Measurements from ENCODE around the gene NSMCE1. TPM values are rescaled to one million over a fixed set of nuclear protein-coding genes. Genes with fewer than 3 reads are reported as not detected.

Gene NSMCE1
- total and polyA plus RNA-seq, 2 of the 8 experiments (the other 6 are each of a cell fraction or from before 2014, with no cell fraction given), result 8.1 to 16.6 TPM

DNA sequence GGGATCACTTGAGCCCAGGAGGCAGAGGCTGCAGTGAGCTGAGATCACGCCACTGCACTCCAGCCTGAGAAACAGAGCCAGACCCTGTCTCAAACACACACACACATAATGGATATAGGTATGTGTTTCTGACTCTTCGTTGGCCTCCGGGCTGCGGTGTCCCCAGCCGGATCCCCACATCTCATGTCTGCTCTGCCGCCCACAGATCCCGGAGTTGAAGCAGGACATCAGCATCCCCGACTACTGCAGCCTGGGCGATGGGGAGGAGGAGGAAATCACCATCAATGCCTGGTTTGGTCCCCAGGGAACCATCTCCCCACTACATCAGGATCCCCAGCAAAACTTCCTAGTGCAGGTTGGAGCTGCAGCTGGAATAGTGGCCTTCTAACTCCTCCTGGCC is 49.8 kb downstream of the NSMCE1 start:
- Histone ChIP-seq H4K91ac (replicated peaks; ENCODE audit: insufficient read length, low read length) (no peak overlapping the region), H3K14ac (ENCODE audit: insufficient read length) (no peak overlapping the region), H3K4me1 (replicated peaks in 1 of 4; ENCODE audit: control insufficient read depth in 3 of 4, insufficient read depth in 4 of 4, low read length in 3 of 4) (no peaks in the 10 kb centered on the region), H2AK5ac (ENCODE audit: low read depth, low read length) (no peak overlapping the region), H3K36me3 (ENCODE audit: control insufficient read depth in 2 of 4, insufficient read depth in 4 of 4, low read length in 3 of 4) (peaks cover 0 to 5% (median 0%) of the 10 kb centered on the region in 4 experiments; a peak in 1 of 8 replicates), H3K23me2 (ENCODE audit: low read depth, low read length) (no peaks in the 10 kb centered on the region), H2BK20ac (ENCODE audit: low read length) (no peak overlapping the region), H3K4ac (replicated peaks; ENCODE audit: insufficient read length, low read depth, low read length) (no peak overlapping the region), H2BK120ac (replicated peaks; ENCODE audit: low read depth, low read length) (no peak overlapping the region), H3K79me1 (ENCODE audit: low read depth, low read length) (0 out of 2 replicates have a peak, but pooled peaks cover 3% of the 10 kb centered on the region), H3K4me3 (ENCODE audit: extremely low read depth in 1 of 4, insufficient read depth in 2 of 4, low read depth in 3 of 4, low read length in 4 of 4) (no peak overlapping the region), H3K27ac (ENCODE audit: low read depth, low read length) (no peak overlapping the region), H2BK5ac (ENCODE audit: low read depth, low read length) (no peak overlapping the region), H3K56ac (replicated peaks; ENCODE audit: insufficient read length, low read depth, low read length) (no peak overlapping the region), H3K18ac (ENCODE audit: extremely low read depth, low read length) (no peak overlapping the region), H4K5ac (ENCODE audit: insufficient read length, low read depth, low read length) (no peak overlapping the region), H2BK12ac (ENCODE audit: low read depth, low read length) (no peak overlapping the region), H3K79me2 (ENCODE audit: control insufficient read depth in 1 of 2, insufficient read depth in 2 of 2, low read length in 2 of 2) (no peaks in the 10 kb centered on the region), H2BK15ac (ENCODE audit: low read length) (no peak overlapping the region), H3K4me2 (ENCODE audit: insufficient read depth in 1 of 2, low read depth in 2 of 2, low read length in 2 of 2) (no peak overlapping the region), H3K23ac (ENCODE audit: insufficient read length) (no peak overlapping the region), H3K27me3 (replicated peaks in 1 of 4; ENCODE audit: control insufficient read depth in 3 of 4, extremely low read depth in 1 of 4, insufficient read depth in 3 of 4, low read length in 3 of 4) (no peaks in the 10 kb centered on the region), H3K9me3 (ENCODE audit: insufficient read depth in 2 of 2, low read depth in 1 of 2, low read length in 1 of 2) (no peaks in the 10 kb centered on the region), H3K9ac (replicated peaks in 1 of 4; ENCODE audit: extremely low read depth in 1 of 4, low read depth in 3 of 4, low read length in 3 of 4) (no peak overlapping the region), H4K8ac (ENCODE audit: extremely low read depth, insufficient read depth, low read length) (no peak overlapping the region), H2AFZ (ENCODE audit: low read length) (no peak overlapping the region), H4K20me1 (replicated peaks in 1 of 2; ENCODE audit: control insufficient read depth in 1 of 2, insufficient read depth in 2 of 2, low read length in 2 of 2) (peaks cover 0 to 2% of the 10 kb centered on the region in 2 experiments)
- DNase-seq (ENCODE audit: low read depth in 1 of 2, low spot score in 2 of 2) (no peak), FAIRE-seq (no peak)
- WGBS, 2 experiments (ENCODE audit: extremely low coverage in 1 of 2, insufficient coverage in 1 of 2, insufficient read length in 1 of 2, insufficient replicate concordance in 2 of 2, low coverage in 1 of 2, low lambda C conversion rate in 2 of 2, missing lambda C conversion rate in 1 of 2), result 94% methylated on average over 9 of the region's 9 CpGs; no CpG with 5 or more reads in 1 of the 2 experiments
- POLR2A ChIA-PET (ENCODE audit: partially characterized antibody), result interaction anchor here (2.2 kb wide), 1 partner anchor 15 kb away, joined by 6 read pairs; no protein-coding TSS in a partner anchor
- CTCF ChIA-PET (ENCODE audit: partially characterized antibody), result interaction anchor here (0.8 to 0.9 kb wide), 2 partner anchors 9 to 16 kb away, joined by 4 read pairs; no protein-coding TSS in a partner anchor
- TF ChIP-seq, protein P1, sequence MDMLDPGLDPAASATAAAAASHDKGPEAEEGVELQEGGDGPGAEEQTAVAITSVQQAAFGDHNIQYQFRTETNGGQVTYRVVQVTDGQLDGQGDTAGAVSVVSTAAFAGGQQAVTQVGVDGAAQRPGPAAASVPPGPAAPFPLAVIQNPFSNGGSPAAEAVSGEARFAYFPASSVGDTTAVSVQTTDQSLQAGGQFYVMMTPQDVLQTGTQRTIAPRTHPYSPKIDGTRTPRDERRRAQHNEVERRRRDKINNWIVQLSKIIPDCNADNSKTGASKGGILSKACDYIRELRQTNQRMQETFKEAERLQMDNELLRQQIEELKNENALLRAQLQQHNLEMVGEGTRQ (IDR thresholded peaks at IDR 0.05; ENCODE audit: low read length), result no peak
- TF ChIP-seq SUZ12 (IDR thresholded peaks at IDR 0.05; ENCODE audit: low read length) (no peak), RAD21 (IDR thresholded peaks at IDR 0.05 in 1 of 2, conservative IDR thresholded peaks at IDR 0.05 in 1 of 2; ENCODE audit: low read depth in 2 of 2, low read length in 2 of 2) (no peak), EGR1 (IDR thresholded peaks at IDR 0.05; ENCODE audit: borderline replicate concordance, low read depth, low read length) (no peak), GABPA (IDR thresholded peaks at IDR 0.05; ENCODE audit: borderline replicate concordance, insufficient read depth, low read length) (no peak), KDM4A (IDR thresholded peaks at IDR 0.05; ENCODE audit: low read depth, low read length, severe bottlenecking) (no peak), POLR2AphosphoS5 (IDR thresholded peaks at IDR 0.05; ENCODE audit: low read depth, low read length) (no peak), SIX5 (IDR thresholded peaks at IDR 0.05; ENCODE audit: low read depth, low read length) (no peak), NANOG (IDR thresholded peaks at IDR 0.05; ENCODE audit: insufficient read depth, low read depth, low read length, poor library complexity, severe bottlenecking) (no peak), PHF8 (conservative IDR thresholded peaks at IDR 0.05; ENCODE audit: low read depth, low read length) (no peak), MAFK (IDR thresholded peaks at IDR 0.05; ENCODE audit: low read depth, low read length) (no peak)
- TF ChIP-seq, protein P2, sequence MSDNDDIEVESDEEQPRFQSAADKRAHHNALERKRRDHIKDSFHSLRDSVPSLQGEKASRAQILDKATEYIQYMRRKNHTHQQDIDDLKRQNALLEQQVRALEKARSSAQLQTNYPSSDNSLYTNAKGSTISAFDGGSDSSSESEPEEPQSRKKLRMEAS (IDR thresholded peaks at IDR 0.05), result no peak

Measured in H1 (cell line).